H1 (cell line): ENCODE results near the gene RPL26. TPM values are rescaled to one million over a fixed set of nuclear protein-coding genes. Genes with fewer than 3 reads are reported as not detected.
A peak's percentile ranks its signal among the peaks of the same experiment; 100 is the strongest.

ENCODE experiments used
- CTCF ChIA-PET: fragments of 300-600 bp; sonication (Branson Sonifier 250); formaldehyde crosslinking; loops from one replicate; lab custom pipeline; 2021; ENCODE audit not compliant: partially characterized antibody; lab: Charles Lee
- POLR2A ChIA-PET: fragments of 300-600 bp; sonication (Branson Sonifier 250); formaldehyde crosslinking; loops from one replicate; lab custom pipeline; 2021; ENCODE audit warnings: inconsistent platforms; ENCODE audit not compliant: partially characterized antibody; lab: Charles Lee
- DNase-seq, 2 experiments: peaks; one replicate each; pipeline versions ENCODE4 v3.0.0 to v3.0.0-alpha.2; 2010 to 2022; ENCODE audit warnings: low spot score in 2 of 2, low read depth in 1 of 2, mixed read lengths in 1 of 2
- FAIRE-seq: peaks from 2 replicates; lab custom pipeline; 2011; peaks lifted over from hg19 to GRCh38; lab: Jason Lieb, UNC
- H2AFZ ChIP-seq: 2 replicates; pipeline ENCODE4 v1.8.1; 2012; ENCODE audit warnings: low read length, inconsistent platforms
- H2AK5ac ChIP-seq: 2 replicates; pipeline ENCODE4 v1.6.1; 2013; ENCODE audit warnings: low read depth, low read length
- H2BK120ac ChIP-seq: replicated peaks from 2 replicates; pipeline ENCODE3; 2013; ENCODE audit warnings: low read depth, low read length, inconsistent platforms
- H2BK12ac ChIP-seq: 2 replicates; pipeline ENCODE4 v1.6.1; 2013; ENCODE audit warnings: low read depth, low read length
- H2BK15ac ChIP-seq: 2 replicates; pipeline ENCODE4 v1.6.1; 2013; ENCODE audit warnings: low read length
- H2BK20ac ChIP-seq: 2 replicates; pipeline ENCODE4 v1.6.1; 2013; ENCODE audit warnings: low read length
- H2BK5ac ChIP-seq: 2 replicates; pipeline ENCODE4 v1.6.1; 2013; ENCODE audit warnings: low read depth, low read length
- H3K14ac ChIP-seq: 2 replicates; pipeline ENCODE4 v1.6.1; 2013; ENCODE audit warnings: inconsistent platforms; ENCODE audit not compliant: insufficient read length
- H3K18ac ChIP-seq: 2 replicates; pipeline ENCODE4 v1.6.1; 2013; ENCODE audit warnings: low read length; ENCODE audit errors: extremely low read depth
- H3K23ac ChIP-seq: 2 replicates; pipeline ENCODE4 v1.6.1; 2013; ENCODE audit warnings: inconsistent platforms; ENCODE audit not compliant: insufficient read length
- H3K23me2 ChIP-seq: 2 replicates; pipeline ENCODE4 v1.6.1; 2013; ENCODE audit warnings: low read depth, low read length
- H3K27ac ChIP-seq: 2 replicates; pipeline ENCODE4 v1.6.1; 2011; ENCODE audit warnings: low read depth, low read length, inconsistent platforms
- H3K27me3 ChIP-seq, 4 experiments: replicated peaks in 1 of 4; 1 replicate in 1 of 4; 2 replicates in 3 of 4; pipeline versions ENCODE4 v1.6.1 to v1.8.1; 2011 to 2013; ENCODE audit warnings: low read length in 3 of 4, mild to moderate bottlenecking in 3 of 4, inconsistent platforms in 2 of 4, mixed read lengths in 2 of 4, moderate library complexity in 1 of 4; ENCODE audit not compliant: control insufficient read depth in 3 of 4, insufficient read depth in 3 of 4; ENCODE audit errors: extremely low read depth in 1 of 4
- H3K36me3 ChIP-seq, 4 experiments: 2 replicates each; pipeline versions ENCODE4 v1.6.1 to v1.8.1; 2011 to 2013; ENCODE audit warnings: mild to moderate bottlenecking in 4 of 4, low read length in 3 of 4, moderate library complexity in 2 of 4, control low read depth in 1 of 4, inconsistent platforms in 1 of 4; ENCODE audit not compliant: insufficient read depth in 4 of 4, control insufficient read depth in 2 of 4
- H3K4ac ChIP-seq: replicated peaks from 2 replicates; pipeline ENCODE3; 2013; ENCODE audit warnings: low read length, low read depth, mixed read lengths, inconsistent platforms; ENCODE audit not compliant: insufficient read length
- H3K4me1 ChIP-seq, 4 experiments: replicated peaks in 1 of 4; 1 replicate in 1 of 4; 2 replicates in 3 of 4; pipeline versions ENCODE4 v1.6.1 to v1.8.1; 2011 to 2013; ENCODE audit warnings: low read length in 3 of 4, inconsistent platforms in 2 of 4, mixed read lengths in 1 of 4; ENCODE audit not compliant: insufficient read depth in 4 of 4, control insufficient read depth in 3 of 4
- H3K4me2 ChIP-seq, 2 experiments: 2 replicates each; pipeline versions ENCODE4 v1.6.1 to v1.8.1; 2011 to 2013; ENCODE audit warnings: low read depth in 2 of 2, low read length in 2 of 2, control low read depth in 1 of 2, inconsistent platforms in 1 of 2, mild to moderate bottlenecking in 1 of 2; ENCODE audit not compliant: insufficient read depth in 1 of 2
- H3K4me3 ChIP-seq, 4 experiments: fragments of 200-600, 300-600 bp in 1 of 4; sonication (generic), shearing (Covaris generic), sonication (Bioruptor Twin) in 1 of 4; 2 replicates each; pipeline versions ENCODE4 v1.5.1 to v1.8.1; 2011 to 2016; ENCODE audit warnings: low read length in 4 of 4, low read depth in 3 of 4, control low read depth in 2 of 4, inconsistent platforms in 2 of 4, mild to moderate bottlenecking in 2 of 4, mixed read lengths in 1 of 4, moderate library complexity in 1 of 4; ENCODE audit not compliant: insufficient read depth in 2 of 4; ENCODE audit errors: extremely low read depth in 1 of 4
- H3K56ac ChIP-seq: replicated peaks from 2 replicates; pipeline ENCODE3; 2013; ENCODE audit warnings: low read depth, mild to moderate bottlenecking, mixed read lengths, low read length, inconsistent platforms; ENCODE audit not compliant: insufficient read length
- H3K79me1 ChIP-seq: 2 replicates; pipeline ENCODE4 v1.6.1; 2013; ENCODE audit warnings: low read depth, low read length, control low read depth
- H3K79me2 ChIP-seq, 2 experiments: 2 replicates each; pipeline versions ENCODE4 v1.6.1 to v1.8.1; 2012 to 2013; ENCODE audit warnings: low read length in 2 of 2, mild to moderate bottlenecking in 2 of 2, inconsistent platforms in 1 of 2; ENCODE audit not compliant: insufficient read depth in 2 of 2, control insufficient read depth in 1 of 2
- H3K9ac ChIP-seq, 4 experiments: replicated peaks in 1 of 4; 1 replicate in 1 of 4; 2 replicates in 3 of 4; pipeline versions ENCODE4 v1.6.1 to v1.8.1; 2011 to 2013; ENCODE audit warnings: low read depth in 3 of 4, low read length in 3 of 4, control low read depth in 2 of 4, mild to moderate bottlenecking in 2 of 4, moderate library complexity in 2 of 4, inconsistent platforms in 1 of 4; ENCODE audit errors: extremely low read depth in 1 of 4
- H3K9me3 ChIP-seq, 2 experiments: 2 replicates each; pipeline versions ENCODE4 v1.6.1 to v1.8.1; 2012 to 2013; ENCODE audit warnings: mild to moderate bottlenecking in 2 of 2, moderate library complexity in 2 of 2, control low read depth in 1 of 2, inconsistent platforms in 1 of 2, low read depth in 1 of 2, low read length in 1 of 2, mixed read lengths in 1 of 2; ENCODE audit not compliant: insufficient read depth in 2 of 2
- H4K20me1 ChIP-seq, 2 experiments: replicated peaks in 1 of 2; 2 replicates each; pipeline versions ENCODE3 to v1.8.1; 2011 to 2013; ENCODE audit warnings: inconsistent platforms in 2 of 2, low read length in 2 of 2, mild to moderate bottlenecking in 1 of 2; ENCODE audit not compliant: insufficient read depth in 2 of 2, control insufficient read depth in 1 of 2
- H4K5ac ChIP-seq: 2 replicates; pipeline ENCODE4 v1.6.1; 2013; ENCODE audit warnings: low read length, low read depth, mixed read lengths, inconsistent platforms; ENCODE audit not compliant: insufficient read length
- H4K8ac ChIP-seq: 2 replicates; pipeline ENCODE4 v1.8.0; 2013; ENCODE audit warnings: mild to moderate bottlenecking, moderate library complexity, low read length, inconsistent platforms; ENCODE audit not compliant: insufficient read depth; ENCODE audit errors: extremely low read depth
- H4K91ac ChIP-seq: replicated peaks from 2 replicates; pipeline ENCODE3; 2013; ENCODE audit warnings: low read length, mixed read lengths, inconsistent platforms; ENCODE audit not compliant: insufficient read length
- WGBS, 2 experiments: shearing (Covaris generic) in 1 of 2; methylation state at CpG; one replicate each; pipeline versions ENCODE4 v1.1.6 to v1.1.7; 2013 to 2015; ENCODE audit warnings: low lambda C conversion rate in 2 of 2, mixed read lengths in 2 of 2, inconsistent platforms in 1 of 2, low coverage in 1 of 2, missing lambda C conversion rate in 1 of 2; ENCODE audit not compliant: insufficient replicate concordance in 2 of 2, insufficient coverage in 1 of 2, insufficient read length in 1 of 2; ENCODE audit errors: extremely low coverage in 1 of 2, missing lambda C conversion rate in 1 of 2; 5-methylcytosine and 5-hydroxymethylcytosine counted together
- polyA plus RNA-seq, 7 experiments: library from polyadenylated mRNA; depleted of rRNA in 3 of 7; stranded (reverse) in 5 of 7; unstranded in 2 of 7; fragments of >200 nt in 5 of 7; fragments of 200-250 nt in 2 of 7; gene quantifications; 1 replicate in 5 of 7; 2 replicates in 1 of 7; 4 replicates in 1 of 7; pipeline versions ENCODE4 v1.2.1 to v1.2.3, GENCODE V29; 2011 to 2013; ENCODE audit warnings: missing spikeins in 2 of 7, mixed read lengths in 2 of 7
- total RNA-seq: library from RNA; stranded (reverse); fragmentation: NEBNext Ultra II Directional; extraction: Animal tissue kit (Norgen Biotek cat#: 25700); gene quantifications from 2 replicates; pipeline ENCODE4 v1.2.1, GENCODE V29; 2021

Gene RPL26
- total and polyA plus RNA-seq, 2 of the 8 experiments (the other 6 are each of a cell fraction or from before 2014, with no cell fraction given): 1,963 to 2,554 TPM

- Histone ChIP-seq H2AK5ac (peak overlapping the region; percentile 14; the same call in 1 of the 2 replicates), H3K27me3 (no peaks in the 10 kb centered on the region), H3K4me2 (peak overlapping the region; percentile 85 to 90), H3K4me3 (peak overlapping the region; percentile 48 to 84 (median 72)), H2BK15ac (no peak overlapping the region), H4K8ac (no peak overlapping the region; the same call in 1 of the 2 replicates), H2BK12ac (peak overlapping the region; percentile 77; the same call in 1 of the 2 replicates), H3K18ac (no peak overlapping the region; the same call in 1 of the 2 replicates), H3K79me2 (peaks cover 0 to 19% of the 10 kb centered on the region in 2 experiments; a peak in 2 of 4 replicates), H3K23ac (no peak overlapping the region), H3K79me1 (0 out of 2 replicates have a peak, but pooled peaks cover 2% of the 10 kb centered on the region), H2BK20ac (no peak overlapping the region), H3K4ac (peak overlapping the region; percentile 0), H4K91ac (peak overlapping the region; percentile 30), H2BK120ac (no peak overlapping the region), H4K5ac (peak overlapping the region; percentile 55), H4K20me1 (peaks cover 4 to 10% of the 10 kb centered on the region in 2 experiments), H3K4me1 (peaks cover 0 to 12% (median 0%) of the 10 kb centered on the region in 4 experiments; a peak in 4 of 7 replicates), H3K9me3 (no peaks in the 10 kb centered on the region; a peak in 1 of 4 replicates), H3K9ac (peak overlapping the region in 3 of 4 experiments; percentile 81 to 91 (median 88); a peak in 6 of 7 replicates), H3K14ac (peak overlapping the region; percentile 54), H3K23me2 (peaks cover 9% of the 10 kb centered on the region), H3K36me3 (peaks cover 24 to 47% (median 36%) of the 10 kb centered on the region in 4 experiments), H2BK5ac (peak overlapping the region; percentile 86; the same call in 1 of the 2 replicates), H3K27ac (peak overlapping the region; percentile 86), H2AFZ (no peak overlapping the region), H3K56ac (no peak overlapping the region)
- 59% methylated on average over 18 of the region's 18 CpGs; no CpG with 5 or more reads in 1 of the 2 experiments for WGBS, 2 experiments
- DNase-seq (no peak), FAIRE-seq (no peak)
- ChIA-PET CTCF (interaction anchor here (0.8 to 2.0 kb wide), 7 partner anchors 9 to 302 kb away, joined by 3 to 8 read pairs (median 3); no protein-coding TSS in a partner anchor), POLR2A (interaction anchor here (0.6 to 4.3 kb wide), 36 partner anchors 8 to 188 kb away, joined by 3 to 66 read pairs (median 4); partner anchors contain the start of genes ARHGEF15, AURKB, CTC1 and ODF4)
These were observed 7.2 kb downstream of the RPL26 start for GRCh38 chr17:8375738-8376259.
